Medulla oblongata (tissue), 1 donor: ENCODE results near the gene RSL24D1.

Experiments
- DNase-seq: peaks from one replicate; pipeline ENCODE4 v3.0.0-alpha.2; 2015; ENCODE audit errors: extremely low spot score

RSL24D1 gene

GRCh38 chr15:55196458-55197361 is at the start of gene RSL24D1:
Gene RSL24D1, minus strand, starts transcription at chr15:55196941. Its CDS starts 51 bp downstream, at chr15:55196890.
- peak; percentile 99 for DNase-seq

- no peak for DNase-seq
These were observed 48.3 kb upstream of the RSL24D1 start for GRCh38 chr15:55245059-55245458.

GRCh38 chr15:55241891-55242290 is 45.1 kb upstream of the RSL24D1 start:
- no peak for DNase-seq

GRCh38 chr15:55241186-55241585 is 44.4 kb upstream of the RSL24D1 start:
- DNase-seq, result no peak

- no peak for DNase-seq
These were observed 43.5 kb upstream of the RSL24D1 start for GRCh38 chr15:55240125-55240760.

- no peak for DNase-seq
These were observed 42.8 kb upstream of the RSL24D1 start for GRCh38 chr15:55239440-55240124.

- DNase-seq, result no peak
These were observed 42.1 kb upstream of the RSL24D1 start for GRCh38 chr15:55238877-55239276.

GRCh38 chr15:55237219-55238130 is 40.7 kb upstream of the RSL24D1 start:
- DNase-seq, result no peak

- no peak for DNase-seq
These were observed 38.9 kb upstream of the RSL24D1 start for GRCh38 chr15:55235546-55236036.

GRCh38 chr15:55234800-55235104 is 38.0 kb upstream of the RSL24D1 start:
- no peak for DNase-seq

- DNase-seq, result no peak
These were observed 37.5 kb upstream of the RSL24D1 start for GRCh38 chr15:55234104-55234799.

GRCh38 chr15:55231455-55231854 is 34.7 kb upstream of the RSL24D1 start:
- no peak for DNase-seq

- DNase-seq, result no peak
These were observed 34.2 kb upstream of the RSL24D1 start for GRCh38 chr15:55230953-55231352.

GRCh38 chr15:55230051-55230670 is 33.4 kb upstream of the RSL24D1 start:
- no peak for DNase-seq

- DNase-seq, result no peak
These were observed 29.4 kb upstream of the RSL24D1 start for GRCh38 chr15:55226127-55226526.

GRCh38 chr15:55224892-55225291 is 28.2 kb upstream of the RSL24D1 start:
- no peak for DNase-seq

GRCh38 chr15:55222588-55222987 is 25.8 kb upstream of the RSL24D1 start:
- DNase-seq, result peak; percentile 36

- peak; percentile 66 for DNase-seq
These were observed 24.6 kb upstream of the RSL24D1 start for GRCh38 chr15:55221090-55222011.

GRCh38 chr15:55220606-55221005 is 23.9 kb upstream of the RSL24D1 start:
- no peak for DNase-seq
